ENCODE data around the gene IL20RB.

IL20RB gene

DNA sequence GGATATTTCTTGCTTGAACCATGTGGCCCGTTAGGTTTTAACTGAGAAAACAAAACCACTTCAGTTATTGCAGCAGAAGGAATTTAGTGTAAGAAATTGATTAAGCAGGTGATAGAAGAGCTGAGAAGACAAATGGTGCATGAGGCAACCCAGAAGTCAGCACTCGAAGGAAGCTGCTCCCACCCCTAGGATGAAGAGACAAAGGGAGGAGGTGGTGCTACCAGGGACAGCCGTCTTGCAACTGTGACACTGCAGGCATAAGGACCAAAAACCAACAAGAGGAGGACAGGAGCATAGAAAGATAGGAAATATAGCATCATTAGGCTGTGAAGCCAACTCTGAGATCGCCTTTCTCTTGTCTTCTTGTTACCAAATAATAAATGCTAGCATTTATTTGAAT, 89.0 kb downstream of the IL20RB start:
- no peak for DNase-seq

DNA sequence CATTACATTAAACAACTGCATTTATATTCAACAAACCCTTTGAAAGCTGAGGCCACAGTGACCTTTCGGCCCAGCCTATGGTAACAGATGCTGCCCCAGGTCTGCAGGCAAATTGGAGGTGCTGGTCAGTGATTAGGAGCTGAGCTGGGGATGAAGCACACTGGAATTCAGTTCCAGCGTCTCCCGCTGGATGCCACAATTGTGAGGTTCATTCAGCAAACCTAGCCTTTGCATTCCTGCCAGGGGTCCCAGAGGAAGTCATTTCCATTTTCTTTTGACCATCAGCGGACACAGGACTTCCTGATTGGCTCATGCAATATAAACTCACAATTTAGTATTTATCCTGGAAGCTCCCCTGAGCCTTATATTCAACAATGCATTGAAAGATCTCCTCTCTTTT, 89.5 kb downstream of the IL20RB start:
- no peak for DNase-seq

- no peak for DNase-seq
Observed at GRCh38 chr3:137050281-137050680, 92.5 kb downstream of the IL20RB start.

DNA sequence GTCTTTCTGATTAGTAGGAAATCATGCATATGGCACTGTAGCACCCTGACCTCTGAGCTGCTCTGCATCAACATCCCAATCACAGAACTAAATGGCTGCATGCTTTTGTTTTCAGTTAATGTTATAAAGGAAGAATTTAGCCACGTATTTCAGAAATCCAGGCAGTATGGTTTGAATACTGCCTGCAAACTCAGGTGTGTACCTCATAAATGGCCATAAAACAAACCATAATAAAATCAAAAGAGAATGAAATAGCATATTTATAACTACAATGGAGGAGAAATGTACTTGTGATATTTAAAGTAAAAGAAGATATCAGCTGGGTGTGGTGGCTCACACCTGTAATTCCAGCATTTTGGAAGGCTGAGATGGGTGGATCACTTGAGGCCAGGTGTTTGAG, 94.5 kb downstream of the IL20RB start:
- no peak for DNase-seq
